DMS 273 treated with DMSO at 0.1 percent for 48 hours (cell line): ENCODE measurements around the gene INF2.
"Not testable (repeated sequence)": the region's sequence is repeated elsewhere in the genome, so short reads cannot be mapped to it uniquely, and the experiment has no call there.

ENCODE experiments used
- DNase-seq: peaks from one replicate; lab custom pipeline; 2025; lab: John Stamatoyannopoulos, UW

The INF2 gene

GRCh38 chr14:104689109-104689880, at the start of gene INF2:
INF2 (plus strand) TSS chr14:104689618; CDS start chr14:104701366, 11,748 bp downstream.
- DNase-seq, result no peak

GRCh38 chr14:104639885-104640548, 49.4 kb upstream of the INF2 start:
- peak; percentile 16 for DNase-seq

DNA sequence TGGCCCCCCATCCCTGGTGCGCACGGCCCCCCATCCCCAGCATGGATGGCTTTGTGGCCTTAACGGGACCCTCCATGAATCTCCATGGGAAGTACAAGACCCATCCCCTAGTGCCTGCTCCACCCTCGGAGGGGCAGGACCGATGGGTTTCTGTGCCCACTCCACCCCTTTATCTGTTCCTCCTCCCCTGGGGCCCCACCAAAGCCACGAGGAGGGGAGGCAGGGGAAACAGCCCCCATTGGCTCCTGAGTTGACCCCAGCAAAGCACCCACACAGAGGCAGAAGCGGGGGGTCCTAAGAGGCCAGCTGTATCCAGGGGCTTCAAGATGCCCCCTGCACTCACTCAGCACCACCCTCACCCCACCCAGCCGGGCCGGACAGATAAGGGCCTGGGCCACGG, 48.7 kb upstream of the INF2 start:
- no peak for DNase-seq

DNA sequence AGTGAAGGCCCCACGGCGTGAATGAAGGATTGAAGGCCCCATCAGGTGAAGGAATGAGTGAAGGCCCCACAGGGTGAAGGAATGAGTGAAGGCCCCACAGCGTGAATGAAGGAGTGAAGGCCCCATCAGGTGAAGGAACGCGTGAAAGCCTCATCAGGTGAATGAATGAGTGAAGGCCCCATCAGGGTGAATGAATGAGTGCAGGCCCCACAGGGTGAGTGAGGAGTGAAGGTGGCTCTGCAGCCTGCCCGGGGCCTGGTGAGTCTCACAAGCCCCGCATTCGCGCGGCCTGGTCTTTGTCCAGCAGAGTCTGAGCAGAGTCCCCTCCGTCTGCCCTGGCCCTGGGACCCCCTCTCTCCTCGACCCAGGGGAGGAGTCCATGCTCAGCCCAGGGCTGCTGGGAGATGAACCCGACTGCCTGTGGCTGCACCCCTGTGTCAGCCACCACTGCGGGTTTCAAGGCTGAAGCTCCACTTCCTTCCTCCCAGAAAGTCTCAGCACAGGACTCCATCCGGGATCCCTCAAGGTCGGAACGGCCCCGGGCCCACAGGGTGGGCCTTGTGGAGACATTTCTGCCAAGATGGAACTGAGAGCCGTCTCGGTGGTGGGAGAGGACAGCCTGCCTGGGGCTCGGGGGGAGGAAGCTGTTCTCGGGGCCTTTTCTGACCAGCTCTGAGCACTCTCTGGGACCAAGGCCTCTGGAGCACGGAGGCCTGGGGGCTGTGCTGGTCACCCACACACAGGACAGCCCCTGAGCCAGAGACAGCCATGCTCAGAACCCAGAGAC, 47.5 kb upstream of the INF2 start:
- DNase-seq, result no peak

GRCh38 chr14:104642540-104642868, 46.9 kb upstream of the INF2 start:
- no peak for DNase-seq

GRCh38 chr14:104643306-104643705, 46.1 kb upstream of the INF2 start:
- no peak for DNase-seq

DNA sequence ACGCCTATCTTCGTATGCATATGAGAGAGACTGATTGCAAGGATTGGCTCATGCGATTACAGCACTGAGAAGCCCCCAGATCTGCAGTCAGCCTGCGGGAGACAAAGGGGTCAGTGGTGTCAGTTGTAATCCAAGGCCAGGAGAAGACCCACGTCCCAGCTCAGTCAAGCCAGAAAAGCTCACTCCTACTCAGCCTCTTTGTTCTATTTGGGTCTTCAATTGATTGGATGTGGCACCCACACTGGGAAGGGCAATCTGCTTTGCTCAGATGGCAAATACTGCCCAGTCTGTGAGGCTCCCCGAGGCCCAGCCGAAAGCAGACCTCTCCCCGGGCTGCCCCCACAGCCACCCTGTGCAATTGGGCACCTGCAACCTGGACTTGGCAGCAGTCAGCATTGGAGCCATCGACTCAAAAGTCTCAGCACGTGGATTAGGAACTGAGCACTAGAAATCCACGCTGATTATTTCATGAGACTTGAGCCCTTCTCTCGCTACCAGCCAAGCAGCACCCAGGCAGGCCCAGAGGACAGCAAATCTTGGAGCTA, 45.3 kb upstream of the INF2 start:
- DNase-seq, result no peak

- DNase-seq, result no peak
Measured at GRCh38 chr14:104644656-104645378, 44.6 kb upstream of the INF2 start.

- no peak for DNase-seq
Measured at GRCh38 chr14:104647467-104648043, 41.9 kb upstream of the INF2 start.

GRCh38 chr14:104650057-104650980, 39.1 kb upstream of the INF2 start:
- no peak for DNase-seq

DNA sequence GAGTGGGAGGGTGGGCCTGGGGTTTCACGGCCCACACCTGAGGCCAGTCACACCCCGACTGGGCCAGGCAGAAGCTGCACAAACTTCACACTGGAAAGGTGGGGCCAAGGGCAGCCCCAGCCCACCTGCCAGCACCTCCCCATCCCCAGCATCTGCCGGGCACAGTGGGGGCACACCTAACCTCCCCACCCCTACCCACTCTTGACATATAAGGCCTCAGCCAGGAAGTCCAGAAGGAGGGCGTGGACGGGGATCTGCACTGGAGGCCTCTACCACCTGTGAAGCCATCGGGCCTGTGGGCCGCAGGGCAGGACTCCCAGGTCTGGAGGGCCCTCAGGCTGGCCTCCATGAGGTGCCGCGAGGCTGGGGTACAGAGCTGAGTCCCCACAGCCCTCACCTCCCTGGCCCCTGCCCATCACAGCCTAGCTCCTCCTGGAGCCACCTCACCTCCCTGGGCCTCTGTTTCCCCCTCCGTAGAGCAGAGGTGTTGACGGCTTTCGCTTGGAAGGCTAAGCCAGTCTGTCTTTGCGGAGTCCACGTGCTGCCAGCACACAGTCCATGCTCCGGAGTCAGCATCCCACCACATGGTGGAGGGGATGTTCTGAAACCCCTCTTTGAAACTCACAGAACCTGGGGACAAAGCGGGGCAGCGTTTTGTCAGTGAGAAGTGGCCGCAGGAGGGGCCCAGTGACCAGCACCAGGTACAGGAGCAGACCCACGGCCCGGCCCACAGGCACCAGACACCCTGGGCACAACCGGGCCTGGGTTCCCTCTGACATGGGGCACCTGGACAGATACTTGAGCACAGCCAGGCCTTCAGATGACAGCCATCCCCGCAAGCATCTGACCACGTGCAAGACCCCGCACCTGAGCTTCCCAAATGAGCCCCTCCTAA, 38.2 kb upstream of the INF2 start:
- DNase-seq, result no peak

DNA sequence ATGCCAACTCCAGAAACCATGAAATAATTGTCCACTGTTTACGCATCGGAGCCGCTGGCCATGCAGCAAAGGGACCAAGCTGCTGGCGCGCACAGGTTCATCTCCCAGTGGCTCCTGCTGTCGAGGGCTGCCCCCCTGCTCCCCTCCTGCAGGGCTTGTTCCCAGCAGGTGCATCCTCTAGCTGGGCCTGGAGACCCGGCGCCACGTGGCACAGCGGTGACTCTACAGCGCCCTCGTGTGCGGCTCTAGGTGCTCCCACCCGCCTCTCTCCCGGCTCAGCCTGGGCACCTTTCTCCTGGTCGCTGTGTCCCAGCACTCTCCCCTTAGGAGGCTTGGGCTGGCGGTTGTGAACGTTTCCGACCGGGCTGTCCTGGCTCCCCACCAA, 37.5 kb upstream of the INF2 start:
- no peak for DNase-seq

- no peak for DNase-seq
Measured at GRCh38 chr14:104652386-104652785, 37.0 kb upstream of the INF2 start.

DNA sequence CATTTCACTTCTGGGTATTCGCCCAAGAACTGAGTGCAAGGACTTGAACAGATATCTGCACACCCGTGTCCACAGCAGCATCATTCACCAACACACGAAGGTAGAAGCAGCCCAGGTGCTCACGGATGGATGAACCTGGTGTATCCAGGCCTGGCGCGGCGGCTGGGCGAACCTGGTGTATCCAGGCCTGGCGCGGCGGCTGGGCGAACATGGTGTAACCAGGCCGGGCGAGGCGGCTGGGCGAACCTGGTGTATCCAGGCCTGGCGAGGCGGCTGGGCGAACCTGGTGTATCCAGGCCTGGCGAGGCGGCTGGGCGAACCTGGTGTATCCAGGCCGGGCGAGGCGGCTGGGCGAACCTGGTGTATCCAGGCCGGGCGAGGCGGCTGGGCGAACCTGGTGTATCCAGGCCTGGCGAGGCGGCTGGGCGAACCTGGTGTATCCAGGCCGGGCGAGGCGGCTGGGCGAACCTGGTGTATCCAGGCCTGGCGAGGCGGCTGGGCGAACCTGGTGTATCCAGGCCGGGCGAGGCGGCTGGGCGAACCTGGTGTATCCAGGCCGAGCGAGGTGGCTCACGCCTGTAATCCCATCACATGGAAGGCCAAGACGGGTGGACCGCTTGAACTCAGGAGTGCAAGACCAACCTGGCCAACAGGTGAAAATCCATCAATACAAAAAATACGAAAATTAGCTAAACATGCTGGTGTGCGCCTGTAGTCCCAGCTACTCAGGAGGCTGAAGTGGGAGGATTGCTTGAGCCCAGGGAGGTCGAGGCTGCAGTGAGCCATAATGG, 36.1 kb upstream of the INF2 start:
- DNase-seq, result not testable (repeated sequence)

GRCh38 chr14:104654119-104654518, 35.3 kb upstream of the INF2 start:
- no peak for DNase-seq

GRCh38 chr14:104655128-104655848, 34.1 kb upstream of the INF2 start:
- no peak for DNase-seq

DNA sequence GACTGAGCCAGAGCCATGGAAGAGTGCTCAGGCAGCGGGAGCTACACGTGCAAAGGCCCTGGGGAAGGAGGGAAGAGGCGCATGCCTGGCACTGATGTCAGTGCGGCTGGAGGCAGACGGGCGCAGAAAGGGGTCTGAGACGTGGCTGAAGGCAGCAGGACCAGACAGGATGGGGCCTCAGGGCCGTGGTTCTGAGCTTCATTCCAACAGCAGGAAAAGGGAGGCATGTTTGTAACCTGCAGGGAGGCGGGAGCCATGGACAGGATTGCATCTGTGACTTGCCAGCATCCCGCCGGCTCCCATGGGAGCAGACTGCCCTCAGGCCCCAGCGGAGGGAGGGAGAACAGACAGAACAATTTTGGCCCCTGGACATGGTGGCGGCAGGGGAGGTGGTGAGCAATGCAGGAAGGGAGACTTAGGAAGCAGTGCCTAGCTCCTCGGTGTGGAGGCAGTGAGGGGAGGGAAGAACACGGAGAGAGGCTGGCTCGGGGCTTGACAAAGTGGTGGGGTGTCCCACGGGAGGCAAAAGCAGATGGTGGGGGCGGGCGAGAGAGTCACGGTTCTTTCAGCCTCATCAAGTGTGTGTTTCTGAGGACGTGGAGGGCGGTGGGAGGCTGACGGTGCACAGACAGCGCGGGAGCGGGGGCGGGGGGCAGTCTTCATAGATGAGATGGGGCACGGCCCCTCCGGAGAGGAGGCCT, 33.3 kb upstream of the INF2 start:
- no peak for DNase-seq
